PC-3 (cell line): ENCODE data around the gene GSK3B. TPM values are rescaled to one million over a fixed set of nuclear protein-coding genes. Genes with fewer than 3 reads are reported as not detected.

Source experiments
- ATAC-seq: fragments of 200-7000 bp; cut with Tn5 transposase; 2 replicates; pipeline ENCODE4 v1.9.1; 2020; ENCODE audit warnings: mild to moderate bottlenecking, moderate library complexity
- BruUV-seq: library from RNA; stranded (reverse); fragments of 400-500 nt; replicated peaks from 2 replicates; lab custom pipeline; 2021; lab: Mats Ljungman, UMichigan
- CTCF ChIA-PET: fragments of 300-600 bp; sonication (Branson Sonifier 250); formaldehyde crosslinking; loops from one replicate; lab custom pipeline; 2022; ENCODE audit warnings: antibody characterized with exemption; lab: Charles Lee
- POLR2A ChIA-PET: fragments of 300-600 bp; sonication (Branson Sonifier 250); formaldehyde crosslinking; loops from one replicate; lab custom pipeline; 2022; ENCODE audit warnings: antibody characterized with exemption; ENCODE audit not compliant: unreplicated experiment; lab: Charles Lee
- DNase-seq: peaks from one replicate; pipeline ENCODE4 v3.0.0-alpha.2; 2015
- H2AFZ ChIP-seq: fragments of 300-600 bp; sonication (generic); 2 replicates; pipeline ENCODE4 v1.6.0; 2016; ENCODE audit warnings: antibody characterized with exemption, low read length
- H3F3A ChIP-seq: fragments of 300-600 bp; sonication (generic); one replicate; pipeline ENCODE4 v1.6.0; 2017; ENCODE audit warnings: antibody characterized with exemption, low read length, control low read depth, mild to moderate bottlenecking; ENCODE audit not compliant: unreplicated experiment
- H3K27ac ChIP-seq: fragments of 300-600 bp; sonication (generic); 2 replicates; pipeline ENCODE4 v1.5.1; 2016; ENCODE audit warnings: mild to moderate bottlenecking, low read length
- H3K27me3 ChIP-seq: fragments of 300-600 bp; sonication (generic); 2 replicates; pipeline ENCODE4 v1.6.1; 2016; ENCODE audit warnings: low read length, mixed read lengths
- H3K36me3 ChIP-seq: fragments of 300-600 bp; sonication (generic); 2 replicates; pipeline ENCODE4 v1.6.1; 2016; ENCODE audit warnings: low read depth, mixed run types, low read length, mixed read lengths
- H3K4me1 ChIP-seq: fragments of 300-600 bp; sonication (generic); 2 replicates; pipeline ENCODE4 v1.5.1; 2016; ENCODE audit warnings: low read length; ENCODE audit not compliant: insufficient read depth
- H3K4me2 ChIP-seq: fragments of 300-600 bp; sonication (generic); 2 replicates; pipeline ENCODE4 v1.6.0; 2016; ENCODE audit warnings: low read length
- H3K4me3 ChIP-seq: fragments of 300-600 bp; sonication (generic); 2 replicates; pipeline ENCODE4 v1.5.1; 2016; ENCODE audit warnings: mild to moderate bottlenecking, low read length, mixed read lengths
- H3K79me2 ChIP-seq: fragments of 300-600 bp; sonication (generic); 2 replicates; pipeline ENCODE4 v1.6.1; 2017; ENCODE audit warnings: low read length, mixed read lengths
- H3K9ac ChIP-seq: fragments of 300-600 bp; sonication (generic); 2 replicates; pipeline ENCODE4 v1.6.0; 2016; ENCODE audit warnings: mild to moderate bottlenecking, low read length
- H3K9me2 ChIP-seq: fragments of 300-600 bp; sonication (generic); replicated peaks from 2 replicates; pipeline ENCODE4 v1.6.1; 2016; ENCODE audit warnings: mixed run types, low read length, mixed read lengths
- H3K9me3 ChIP-seq: fragments of 300-600 bp; sonication (generic); 2 replicates; pipeline ENCODE4 v1.6.1; 2016; ENCODE audit warnings: low read length, mixed read lengths
- H4K20me1 ChIP-seq: fragments of 300-600 bp; sonication (generic); 2 replicates; pipeline ENCODE4 v1.6.1; 2016; ENCODE audit warnings: low read length, mixed read lengths
- EZH2 ChIP-seq: fragments of 300-600 bp; sonication (generic); IDR thresholded peaks from one replicate; pipeline ENCODE4 v1.6.1; 2017; ENCODE audit warnings: antibody characterized with exemption, mild to moderate bottlenecking, low read length; ENCODE audit not compliant: unreplicated experiment
- EZH2phosphoT487 ChIP-seq: fragments of 300-600 bp; sonication (generic); IDR thresholded peaks from 2 replicates; pipeline ENCODE4 v1.6.1; 2018; ENCODE audit warnings: mild to moderate bottlenecking, antibody characterized with exemption, low read length, borderline replicate concordance
- intact Hi-C: fragments of 100-400 bp; cut with micrococcal nuclease; formaldehyde crosslinking; loops from 2 replicates; pipeline ENCODE4 v1.9.0; 2023
- total RNA-seq: library from RNA; depleted of rRNA; stranded (reverse); fragments of >200 nt; gene quantifications from 2 replicates; pipeline ENCODE4 v1.2.3, GENCODE V29; 2014
- TF ChIP-seq, protein P1 (sequence below): fragments of 300-600 bp; sonication (generic); conservative IDR thresholded peaks from 2 replicates; pipeline ENCODE4 v1.5.1; 2017; ENCODE audit warnings: antibody characterized with exemption, low read depth, mild to moderate bottlenecking, low read length

The GSK3B gene
- total RNA-seq, 1 experiment from 2014 or later: 55.8 TPM

DNA sequence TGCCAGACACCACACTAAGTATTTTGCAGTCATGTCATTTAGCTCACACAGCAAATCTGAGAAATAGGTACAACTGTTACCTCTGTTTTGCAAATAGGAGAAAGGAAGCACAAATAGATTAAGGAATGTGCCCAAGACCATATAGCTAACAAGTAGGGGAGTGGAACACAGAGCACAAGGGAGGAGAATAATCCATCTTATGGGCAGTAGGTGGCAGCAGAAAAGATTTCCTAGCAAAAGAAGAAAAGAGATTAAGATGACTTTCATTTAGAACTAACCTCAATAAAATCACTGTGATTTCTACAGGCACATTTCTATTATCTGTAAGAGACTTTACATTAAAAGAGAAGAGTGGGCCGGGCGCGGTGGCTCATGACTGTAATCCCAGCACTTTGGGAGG lies 263.2 kb downstream of the GSK3B start:
- BruUV-seq: no TSS peak
- DNase-seq (peak; percentile 41), ATAC-seq (peak; percentile 74)
- Histone ChIP-seq H3K9me3 (no peaks in the 10 kb centered on the region), H3K4me3 (no peak overlapping the region), H3K4me1 (no peaks in the 10 kb centered on the region), H3K9me2 (no peaks in the 10 kb centered on the region), H2AFZ (no peak overlapping the region), H3K9ac (no peak overlapping the region), H3K36me3 (peaks cover 9% of the 10 kb centered on the region; the same call in 1 of the 2 replicates), H4K20me1 (no peaks in the 10 kb centered on the region), H3K27me3 (no peaks in the 10 kb centered on the region), H3F3A (no peaks in the 10 kb centered on the region), H3K79me2 (no peaks in the 10 kb centered on the region), H3K27ac (no peak overlapping the region), H3K4me2 (no peak overlapping the region)
- ChIA-PET CTCF (no interaction called here), POLR2A (no interaction called here)
- no peak for TF ChIP-seq EZH2phosphoT487
- TF ChIP-seq, protein P1, sequence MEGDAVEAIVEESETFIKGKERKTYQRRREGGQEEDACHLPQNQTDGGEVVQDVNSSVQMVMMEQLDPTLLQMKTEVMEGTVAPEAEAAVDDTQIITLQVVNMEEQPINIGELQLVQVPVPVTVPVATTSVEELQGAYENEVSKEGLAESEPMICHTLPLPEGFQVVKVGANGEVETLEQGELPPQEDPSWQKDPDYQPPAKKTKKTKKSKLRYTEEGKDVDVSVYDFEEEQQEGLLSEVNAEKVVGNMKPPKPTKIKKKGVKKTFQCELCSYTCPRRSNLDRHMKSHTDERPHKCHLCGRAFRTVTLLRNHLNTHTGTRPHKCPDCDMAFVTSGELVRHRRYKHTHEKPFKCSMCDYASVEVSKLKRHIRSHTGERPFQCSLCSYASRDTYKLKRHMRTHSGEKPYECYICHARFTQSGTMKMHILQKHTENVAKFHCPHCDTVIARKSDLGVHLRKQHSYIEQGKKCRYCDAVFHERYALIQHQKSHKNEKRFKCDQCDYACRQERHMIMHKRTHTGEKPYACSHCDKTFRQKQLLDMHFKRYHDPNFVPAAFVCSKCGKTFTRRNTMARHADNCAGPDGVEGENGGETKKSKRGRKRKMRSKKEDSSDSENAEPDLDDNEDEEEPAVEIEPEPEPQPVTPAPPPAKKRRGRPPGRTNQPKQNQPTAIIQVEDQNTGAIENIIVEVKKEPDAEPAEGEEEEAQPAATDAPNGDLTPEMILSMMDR: peak; percentile 61
- TF ChIP-seq EZH2: no peak
- intact Hi-C loops: no loop called here

DNA sequence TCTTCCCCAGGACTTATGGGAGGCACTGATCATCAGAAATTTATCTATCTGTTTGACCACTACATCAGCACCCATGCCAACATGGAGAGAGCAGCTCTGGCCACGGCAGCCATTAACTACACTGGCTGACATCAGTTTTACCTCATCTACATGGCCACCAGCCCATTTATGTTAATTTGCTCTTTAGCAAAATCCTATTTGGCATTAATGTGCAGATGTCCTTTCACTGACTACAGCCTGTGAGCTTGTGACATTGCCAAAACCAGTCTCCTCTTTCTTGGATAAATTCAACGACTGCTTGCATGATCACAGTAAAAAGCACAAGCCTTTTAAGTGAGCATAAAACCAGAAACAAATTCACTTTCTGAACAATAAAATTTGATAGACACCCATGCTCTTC lies 264.8 kb downstream of the GSK3B start:
- intact Hi-C loops: no loop called here
- Histone ChIP-seq H3K36me3 (peaks cover 15% of the 10 kb centered on the region; the same call in 1 of the 2 replicates), H3K79me2 (no peaks in the 10 kb centered on the region), H3K9me2 (no peaks in the 10 kb centered on the region), H3K9ac (no peak overlapping the region), H4K20me1 (no peaks in the 10 kb centered on the region), H3K4me2 (no peak overlapping the region), H3F3A (no peaks in the 10 kb centered on the region), H2AFZ (no peak overlapping the region), H3K9me3 (no peaks in the 10 kb centered on the region), H3K27ac (no peak overlapping the region), H3K4me1 (no peaks in the 10 kb centered on the region), H3K4me3 (no peak overlapping the region), H3K27me3 (no peaks in the 10 kb centered on the region)
- TF ChIP-seq, protein P1: no peak
- TF ChIP-seq EZH2 (no peak), EZH2phosphoT487 (no peak)
- no TSS peak for BruUV-seq
- DNase-seq (no peak), ATAC-seq (no peak)
- ChIA-PET POLR2A (no interaction called here), CTCF (interaction anchor here (0.6 kb wide), 1 partner anchor 435 kb away, joined by 3 read pairs; no protein-coding TSS in a partner anchor)

GRCh38 chr3:119826711-119827608 lies 267.3 kb downstream of the GSK3B start:
- no peak overlapping the region for H3K9ac ChIP-seq
- ChIA-PET CTCF (no interaction called here), POLR2A (interaction anchor here (0.7 kb wide), 1 partner anchor 1113 kb away, joined by 37 read pairs; no protein-coding TSS in a partner anchor)
- no peak for DNase-seq
- TF ChIP-seq EZH2: no peak
- TF ChIP-seq, protein P1: no peak
- no peak for TF ChIP-seq EZH2phosphoT487
- no peak overlapping the region for H2AFZ ChIP-seq
- no peaks in the 10 kb centered on the region for H4K20me1 ChIP-seq
- no peak overlapping the region for H3K4me3 ChIP-seq
- H3F3A ChIP-seq: no peaks in the 10 kb centered on the region
- no peak for ATAC-seq
- no peak overlapping the region for H3K4me2 ChIP-seq
- H3K27ac ChIP-seq: no peak overlapping the region
- H3K4me1 ChIP-seq: no peaks in the 10 kb centered on the region
- peaks cover 15% of the 10 kb centered on the region; the same call in 1 of the 2 replicates for H3K36me3 ChIP-seq
- no peaks in the 10 kb centered on the region for H3K9me3 ChIP-seq
- no peaks in the 10 kb centered on the region for H3K9me2 ChIP-seq
- no peaks in the 10 kb centered on the region for H3K27me3 ChIP-seq
- H3K79me2 ChIP-seq: no peaks in the 10 kb centered on the region
- intact Hi-C loops: no loop called here
- no TSS peak for BruUV-seq
